ENCODE results near the gene PLAGL2. TPM values are rescaled to one million over a fixed set of nuclear protein-coding genes. Genes with fewer than 3 reads are reported as not detected.
A peak's percentile ranks its signal among the peaks of the same experiment; 100 is the strongest.

The PLAGL2 gene
- total and polyA plus RNA-seq, 2 of the 8 experiments (the other 6 are each of a cell fraction or from before 2014, with no cell fraction given): 20.6 to 25.4 TPM

DNA sequence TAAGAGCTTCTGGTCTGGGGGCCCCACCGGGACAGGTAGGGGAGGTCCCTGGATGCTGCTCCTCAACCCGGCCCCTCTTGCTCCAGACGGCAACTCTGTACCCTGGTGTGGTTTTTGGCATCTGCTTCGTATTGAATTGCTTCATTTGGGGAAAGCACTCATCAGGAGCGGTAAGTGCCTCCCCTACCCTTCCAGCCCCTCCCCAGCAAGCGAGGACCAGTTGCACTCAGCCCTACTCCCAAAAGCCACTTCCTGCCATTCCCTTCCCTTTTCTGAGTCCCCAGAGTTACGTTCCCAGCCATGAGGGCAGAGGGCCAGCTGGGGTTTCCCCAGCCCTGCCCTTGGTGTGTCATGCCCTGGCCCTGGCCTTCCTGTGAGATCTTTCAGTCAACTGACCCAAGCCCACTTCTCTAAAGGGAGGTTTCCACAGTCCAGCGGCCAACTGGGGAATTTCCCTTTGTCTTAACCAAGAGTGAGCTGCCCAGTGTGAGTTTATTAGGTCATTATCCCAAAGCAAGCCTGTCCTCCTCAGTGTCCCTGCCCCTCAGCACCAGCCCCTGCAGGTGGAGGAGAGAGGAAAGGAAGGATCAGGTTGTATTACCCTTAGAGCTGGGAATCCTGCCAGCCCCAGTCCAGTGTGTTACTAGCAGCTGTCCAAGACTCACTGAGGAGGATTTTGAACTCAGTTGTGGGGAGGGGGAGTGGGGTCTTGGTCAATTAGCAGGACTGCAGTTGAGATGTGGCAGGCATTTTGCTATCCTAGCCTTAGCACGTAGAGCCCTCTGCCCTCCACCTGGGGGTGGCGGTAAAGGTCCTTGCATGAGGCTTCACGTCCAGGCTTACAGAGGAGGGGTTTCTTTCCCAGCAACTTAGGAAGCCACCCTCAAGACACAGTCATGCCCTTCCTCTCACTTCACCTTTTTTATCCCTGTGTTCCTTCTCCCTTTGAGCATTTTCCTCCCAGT, 52.2 kb downstream of the PLAGL2 start:
- Histone ChIP-seq H4K5ac (ENCODE audit: insufficient read length, low read depth, low read length) (no peak overlapping the region), H2BK15ac (ENCODE audit: low read length) (no peak overlapping the region), H4K91ac (replicated peaks; ENCODE audit: insufficient read length, low read length) (no peak overlapping the region), H3K4me3 (ENCODE audit: extremely low read depth in 1 of 4, insufficient read depth in 2 of 4, low read depth in 3 of 4, low read length in 4 of 4) (no peak overlapping the region), H2BK5ac (ENCODE audit: low read depth, low read length) (no peak overlapping the region), H3K18ac (ENCODE audit: extremely low read depth, low read length) (no peak overlapping the region), H3K36me3 (ENCODE audit: control insufficient read depth in 2 of 4, insufficient read depth in 4 of 4, low read length in 3 of 4) (peaks cover 23 to 47% (median 41%) of the 10 kb centered on the region in 4 experiments), H3K27me3 (replicated peaks in 1 of 4; ENCODE audit: control insufficient read depth in 3 of 4, extremely low read depth in 1 of 4, insufficient read depth in 3 of 4, low read length in 3 of 4) (no peaks in the 10 kb centered on the region), H3K23me2 (ENCODE audit: low read depth, low read length) (no peaks in the 10 kb centered on the region), H3K79me2 (ENCODE audit: control insufficient read depth in 1 of 2, insufficient read depth in 2 of 2, low read length in 2 of 2) (no peaks in the 10 kb centered on the region), H4K8ac (ENCODE audit: extremely low read depth, insufficient read depth, low read length) (no peak overlapping the region), H2BK12ac (ENCODE audit: low read depth, low read length) (no peak overlapping the region), H3K27ac (ENCODE audit: low read depth, low read length) (no peak overlapping the region; the same call in 1 of the 2 replicates), H2BK120ac (replicated peaks; ENCODE audit: low read depth, low read length) (no peak overlapping the region), H3K4me1 (replicated peaks in 1 of 4; ENCODE audit: control insufficient read depth in 3 of 4, insufficient read depth in 4 of 4, low read length in 3 of 4) (peaks cover 0 to 2% (median 0%) of the 10 kb centered on the region in 4 experiments; a peak in 2 of 7 replicates), H3K4ac (replicated peaks; ENCODE audit: insufficient read length, low read depth, low read length) (no peak overlapping the region), H3K79me1 (ENCODE audit: low read depth, low read length) (no peaks in the 10 kb centered on the region), H2AK5ac (ENCODE audit: low read depth, low read length) (no peak overlapping the region), H3K14ac (ENCODE audit: insufficient read length) (no peak overlapping the region), H3K4me2 (ENCODE audit: insufficient read depth in 1 of 2, low read depth in 2 of 2, low read length in 2 of 2) (no peak overlapping the region), H2AFZ (ENCODE audit: low read length) (no peak overlapping the region), H2BK20ac (ENCODE audit: low read length) (no peak overlapping the region), H3K9ac (replicated peaks in 1 of 4; ENCODE audit: extremely low read depth in 1 of 4, low read depth in 3 of 4, low read length in 3 of 4) (peak overlapping the region in 2 of 4 experiments; percentile 1; a peak in 1 of 7 replicates), H3K23ac (ENCODE audit: insufficient read length) (no peak overlapping the region), H3K9me3 (ENCODE audit: insufficient read depth in 2 of 2, low read depth in 1 of 2, low read length in 1 of 2) (no peaks in the 10 kb centered on the region), H3K56ac (replicated peaks; ENCODE audit: insufficient read length, low read depth, low read length) (no peak overlapping the region), H4K20me1 (replicated peaks in 1 of 2; ENCODE audit: control insufficient read depth in 1 of 2, insufficient read depth in 2 of 2, low read length in 2 of 2) (peaks cover 4 to 6% of the 10 kb centered on the region in 2 experiments)
- DNase-seq (ENCODE audit: low read depth in 1 of 2, low spot score in 2 of 2) (peak; percentile 47 to 62), FAIRE-seq (peak; percentile 94)
- ChIA-PET POLR2A (ENCODE audit: partially characterized antibody) (interaction anchor here (1.5 kb wide), 1 partner anchor 23 kb away, joined by 3 read pairs; no protein-coding TSS in a partner anchor), CTCF (ENCODE audit: partially characterized antibody) (interaction anchor here (0.7 to 2.4 kb wide), 10 partner anchors 10 to 81 kb away, joined by 3 to 7 read pairs (median 3); no protein-coding TSS in a partner anchor)
- WGBS, 2 experiments (ENCODE audit: extremely low coverage in 1 of 2, insufficient coverage in 1 of 2, insufficient read length in 1 of 2, insufficient replicate concordance in 2 of 2, low coverage in 1 of 2, low lambda C conversion rate in 2 of 2, missing lambda C conversion rate in 1 of 2): 81% methylated on average over 11 of the region's 11 CpGs; no CpG with 5 or more reads in 1 of the 2 experiments
- TF ChIP-seq KDM4A (IDR thresholded peaks at IDR 0.05; ENCODE audit: low read depth, low read length, severe bottlenecking) (no peak), EGR1 (IDR thresholded peaks at IDR 0.05; ENCODE audit: borderline replicate concordance, low read depth, low read length) (no peak), ASH2L (IDR thresholded peaks at IDR 0.05; ENCODE audit: low read length) (no peak), SP1 (IDR thresholded peaks at IDR 0.05; ENCODE audit: low read depth, low read length) (no peak), EP300 (IDR thresholded peaks at IDR 0.05; ENCODE audit: borderline replicate concordance in 1 of 2, low read depth in 2 of 2, low read length in 2 of 2) (no peak), ZNF274 (IDR thresholded peaks at IDR 0.05; ENCODE audit: borderline replicate concordance, extremely low read depth, low read length) (no peak), RXRA (IDR thresholded peaks at IDR 0.05; ENCODE audit: insufficient read depth, low read depth, low read length) (no peak), RAD21 (IDR thresholded peaks at IDR 0.05 in 1 of 2, conservative IDR thresholded peaks at IDR 0.05 in 1 of 2; ENCODE audit: low read depth in 2 of 2, low read length in 2 of 2) (peak; percentile 88), SP2 (IDR thresholded peaks at IDR 0.05; ENCODE audit: low read length) (no peak), SP4 (IDR thresholded peaks at IDR 0.05; ENCODE audit: low read length) (no peak)

Measured in H1 (cell line).